Dedifferentiated amniotic fluid mesenchymal stem cell (primary cell): Measurements from ENCODE around the gene FAT1.
A peak's percentile ranks its signal among the peaks of the same experiment; 100 is the strongest.

ENCODE experiments used
- DNase-seq: peaks from one replicate; pipeline ENCODE4 v3.0.0-alpha.2; 2016; ENCODE audit errors: extremely low spot score

The FAT1 gene

DNA sequence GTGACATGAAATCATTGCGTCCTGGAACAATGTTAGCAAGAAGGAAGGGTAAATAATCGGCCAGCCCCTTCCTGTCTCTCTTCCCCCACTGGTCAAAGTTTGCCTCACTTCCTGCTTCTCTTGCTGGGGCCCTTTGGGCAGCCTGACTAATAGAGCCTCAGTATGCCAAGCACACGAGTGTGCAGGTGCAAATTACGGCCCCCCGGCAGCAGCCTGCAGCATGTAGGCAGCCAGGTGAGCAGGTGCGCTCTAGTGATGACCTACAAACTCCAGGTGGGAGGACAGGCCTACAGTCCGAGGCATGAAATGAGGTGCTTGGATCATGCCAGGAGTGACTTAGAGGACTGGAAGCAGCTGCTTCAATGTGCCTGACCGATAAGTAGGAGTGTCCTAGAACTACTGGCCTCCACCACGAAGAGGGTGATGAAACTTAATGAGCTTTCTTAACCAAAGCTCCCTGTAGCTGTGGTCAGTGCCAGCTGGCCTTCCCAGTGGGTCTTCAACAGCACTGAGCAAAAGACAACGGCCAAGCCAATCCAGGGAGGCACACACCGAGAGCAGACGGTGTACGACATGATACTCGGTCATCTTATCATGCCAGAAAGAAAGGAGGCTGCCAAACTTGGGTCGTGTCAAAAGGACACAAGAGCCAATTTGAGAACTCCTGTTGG lies 26.1 kb upstream of the FAT1 start:
- no peak for DNase-seq

DNA sequence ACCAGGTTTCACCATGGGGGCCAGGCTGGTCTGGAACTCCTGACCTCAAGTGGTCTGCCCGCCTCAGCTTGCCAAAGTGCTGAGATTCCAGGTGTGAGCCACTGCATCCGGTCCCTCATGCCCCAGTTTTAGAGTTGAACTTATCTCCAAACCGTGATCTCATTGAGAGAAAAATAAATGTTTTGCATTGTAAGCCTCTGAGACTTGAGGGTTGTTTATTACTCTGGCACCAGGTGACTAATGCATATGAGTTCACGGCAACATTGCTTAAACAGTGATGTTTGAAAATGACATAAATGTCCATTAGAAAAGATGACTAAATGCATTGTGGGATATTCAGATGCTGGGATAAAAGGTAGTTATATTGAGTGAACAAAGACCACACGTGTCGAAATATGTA lies 22.9 kb upstream of the FAT1 start:
- no peak for DNase-seq

DNA sequence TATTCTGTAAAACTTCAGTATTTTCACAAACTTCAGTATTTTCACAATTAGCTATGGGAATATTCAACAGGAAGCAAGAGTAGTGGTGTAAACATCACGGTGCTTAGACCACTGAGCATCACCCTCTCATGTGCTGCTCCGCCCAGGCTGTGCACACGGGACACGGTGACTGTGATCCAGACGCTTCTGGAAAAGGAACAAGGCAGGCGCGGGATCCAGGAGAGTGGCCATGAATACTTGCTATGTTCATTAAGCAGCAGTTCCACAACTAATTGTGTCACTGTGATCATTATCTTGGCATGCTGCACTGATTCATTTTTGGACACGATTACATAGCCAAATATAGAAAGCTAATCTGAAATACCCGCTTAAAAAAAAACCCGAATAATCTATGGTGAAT lies 19.6 kb upstream of the FAT1 start:
- DNase-seq, result no peak

DNA sequence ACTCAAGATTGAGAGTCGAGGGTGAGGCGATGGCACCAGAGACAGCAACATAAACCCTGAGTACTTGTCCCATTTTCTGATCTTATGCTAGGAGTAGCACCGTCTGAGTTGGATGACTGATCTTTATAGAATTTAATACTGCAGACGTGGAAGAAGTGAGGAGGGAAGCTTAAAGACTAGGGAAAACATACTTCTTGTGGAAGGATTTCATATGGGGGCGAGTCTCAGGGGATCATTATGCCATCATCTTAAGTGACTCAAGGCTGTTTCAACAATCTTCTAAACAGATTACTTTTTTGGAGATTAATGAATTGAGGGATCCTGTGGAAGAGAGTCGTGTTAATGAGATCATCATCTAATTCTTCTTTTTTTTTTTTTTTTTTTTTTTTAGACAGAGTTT lies 17.2 kb upstream of the FAT1 start:
- no peak for DNase-seq

DNA sequence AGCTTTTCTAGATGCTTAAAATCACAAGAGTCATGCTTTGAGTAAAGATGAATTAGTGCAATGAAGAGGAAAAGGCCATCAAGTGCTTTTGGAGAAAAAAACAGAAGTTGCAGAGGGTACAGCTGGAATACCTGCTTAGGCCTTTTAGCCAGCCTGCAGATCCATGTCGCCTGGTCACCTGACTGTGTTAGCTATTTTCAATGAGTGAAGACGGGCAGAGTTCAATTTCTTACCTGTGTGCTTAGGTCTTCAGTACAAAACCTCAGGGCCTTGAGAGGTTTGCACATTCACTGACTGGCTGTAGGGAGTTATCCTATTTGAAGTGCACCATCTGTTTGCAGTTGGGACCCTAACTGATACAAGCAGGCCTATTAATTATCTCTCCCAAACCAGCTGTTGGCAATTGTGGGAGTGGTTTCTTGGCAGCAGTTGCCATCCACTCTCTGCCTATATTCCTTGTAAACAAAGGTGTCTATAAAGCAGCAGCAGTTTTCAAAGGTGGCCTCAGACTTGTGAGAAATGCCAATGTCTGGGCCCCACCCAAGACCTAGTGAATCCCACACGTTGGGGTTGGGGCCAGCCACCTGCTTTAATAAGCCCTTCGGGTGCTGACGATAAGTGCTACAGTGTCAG lies 16.3 kb upstream of the FAT1 start:
- DNase-seq, result no peak

DNA sequence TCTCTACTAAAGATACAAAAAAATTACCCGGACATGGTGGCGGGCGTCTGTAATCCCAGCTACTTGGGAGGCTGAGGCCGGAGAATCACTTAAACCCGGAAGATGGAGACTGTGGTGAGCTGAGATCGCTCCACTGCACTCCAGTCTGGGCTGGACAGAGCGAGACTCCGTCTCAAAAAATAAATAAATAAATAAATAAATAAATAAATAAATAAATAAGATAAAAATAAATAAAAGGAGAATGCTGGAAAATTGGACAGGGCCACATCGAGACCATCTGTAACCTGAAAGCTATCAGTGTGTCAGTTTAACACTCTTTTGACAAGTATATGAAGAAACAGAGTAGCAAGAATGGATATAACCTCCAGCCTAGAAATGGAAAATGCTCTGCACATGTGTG lies 15.7 kb upstream of the FAT1 start:
- no peak for DNase-seq

DNA sequence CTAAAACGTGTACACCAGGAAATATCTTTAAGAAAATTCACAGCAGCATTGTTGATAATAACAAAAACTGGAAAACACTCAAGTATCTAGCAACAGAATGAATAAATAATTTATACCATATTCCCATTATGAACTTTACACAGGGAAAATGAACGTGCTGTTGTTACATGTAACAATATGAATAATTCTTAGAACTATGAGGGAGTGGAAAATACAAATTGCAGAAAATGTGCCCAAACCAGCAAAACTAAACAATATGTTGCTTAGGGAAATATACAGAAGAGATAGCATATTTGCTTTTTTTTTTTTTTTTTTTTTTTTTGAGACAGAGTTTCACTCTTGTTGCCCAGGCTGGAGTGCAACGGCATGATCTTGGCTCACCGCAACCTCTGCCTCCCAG lies 14.8 kb upstream of the FAT1 start:
- DNase-seq, result no peak

DNA sequence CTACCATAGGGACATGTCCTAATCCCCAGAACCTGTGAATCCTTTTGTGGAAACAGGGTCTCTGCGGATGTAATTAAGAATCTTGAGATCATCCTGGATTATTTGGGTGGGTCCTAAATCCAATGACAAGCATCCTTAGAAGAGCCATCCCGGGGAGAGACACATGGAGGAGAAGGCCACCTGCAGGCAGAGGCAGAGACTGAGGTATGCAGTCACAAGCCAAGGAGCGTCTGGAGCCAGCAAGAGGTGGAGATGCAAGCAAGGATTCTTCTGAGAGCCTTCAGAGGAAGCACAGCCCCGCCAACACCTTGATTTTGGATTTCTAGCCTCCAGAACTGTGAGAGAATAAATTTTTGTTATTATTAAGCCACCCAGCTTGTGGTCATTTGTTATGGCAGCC lies 13.8 kb upstream of the FAT1 start:
- DNase-seq, result no peak

DNA sequence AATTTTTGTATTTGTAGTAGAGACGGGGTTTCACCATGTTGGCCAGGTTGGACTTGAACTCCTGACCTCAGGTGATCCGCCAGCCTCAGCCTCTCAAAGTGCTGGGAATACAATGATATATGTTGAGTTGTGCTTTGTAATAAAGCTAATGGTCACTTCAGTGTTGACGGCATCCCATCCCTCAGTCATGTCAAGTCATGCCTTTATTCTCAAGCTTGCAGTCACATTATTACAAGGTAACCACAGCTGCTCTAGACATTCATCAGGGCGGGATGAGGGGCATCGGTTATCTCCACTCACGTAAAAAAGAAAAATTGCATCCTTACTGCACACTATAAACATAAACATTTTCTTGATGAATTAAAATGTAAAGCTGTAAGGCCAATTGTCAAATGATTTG lies 12.8 kb upstream of the FAT1 start:
- no peak for DNase-seq

DNA sequence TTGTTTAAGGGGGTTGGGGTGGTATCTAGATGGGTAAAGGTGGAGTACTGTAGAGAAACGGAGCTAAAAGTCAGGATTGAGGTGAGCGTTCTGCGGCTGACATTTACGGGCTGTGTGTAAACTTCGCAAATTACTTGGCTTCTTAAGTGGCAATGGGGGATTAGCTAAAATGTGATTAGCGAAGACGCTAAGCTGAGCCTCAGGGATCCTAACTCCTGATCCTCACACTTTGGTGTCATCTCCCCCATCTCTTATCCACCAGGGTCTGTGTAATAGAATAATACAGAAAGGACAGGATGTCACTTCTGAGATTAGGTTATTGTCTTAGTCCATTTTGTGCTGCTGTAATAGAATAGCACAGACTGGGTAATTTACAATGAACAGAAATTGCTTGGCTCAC lies 10.6 kb upstream of the FAT1 start:
- no peak for DNase-seq

DNA sequence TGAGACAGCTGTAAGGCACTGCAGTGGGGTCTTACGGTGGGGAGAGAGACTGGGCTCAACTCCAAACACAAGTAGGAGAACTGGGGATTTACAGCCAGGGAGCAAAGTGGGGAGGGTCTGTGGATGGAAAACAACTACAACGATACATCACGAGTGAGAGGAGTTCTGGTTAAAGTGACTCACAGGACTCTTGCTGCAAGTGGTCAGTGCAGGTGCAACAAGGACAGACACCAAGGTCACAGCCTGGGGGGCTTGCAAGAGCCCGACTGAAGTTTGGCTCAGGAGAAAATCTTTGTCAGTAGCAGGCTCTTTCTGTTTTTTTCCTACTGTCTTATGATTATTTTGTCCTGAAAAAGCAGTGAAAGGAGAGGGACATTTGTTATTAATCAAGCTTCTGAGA lies 10.1 kb upstream of the FAT1 start:
- no peak for DNase-seq

DNA sequence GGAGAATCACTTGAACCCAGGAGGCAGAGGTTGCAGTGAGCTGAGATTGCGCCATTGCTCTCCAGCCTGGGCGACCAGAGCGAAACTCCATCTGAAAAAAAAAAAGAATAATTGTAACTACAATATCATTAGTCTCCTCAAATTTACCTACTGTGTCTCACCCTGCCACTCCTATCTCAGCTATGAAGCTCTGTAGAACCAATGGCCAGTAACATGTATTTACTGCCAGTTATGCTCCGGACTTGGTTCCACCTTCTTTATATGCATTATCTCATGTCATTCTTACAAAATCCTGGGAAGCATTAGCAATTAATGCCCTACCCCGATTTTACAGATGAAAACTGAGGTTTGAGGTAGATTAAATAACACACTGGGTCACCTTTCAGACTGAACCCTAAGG lies 7.0 kb upstream of the FAT1 start:
- DNase-seq, result no peak

DNA sequence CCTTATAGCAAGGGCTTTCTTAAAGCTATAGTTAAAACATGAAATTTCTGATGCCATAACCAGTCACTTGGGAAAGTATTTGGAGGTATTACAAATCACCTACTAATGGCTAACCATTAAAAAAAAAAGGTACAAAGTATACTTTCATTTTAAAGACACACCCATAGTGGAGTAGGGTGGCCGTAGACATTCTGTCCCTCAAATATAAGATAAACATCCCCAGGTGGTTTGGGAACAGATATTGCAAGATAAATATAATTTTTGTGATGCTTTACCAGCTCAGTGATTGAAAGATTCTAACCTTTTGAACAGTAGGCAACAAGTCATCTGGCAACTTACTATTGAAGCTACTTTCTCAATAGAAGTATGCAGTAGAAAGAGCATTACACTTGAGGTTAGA lies 6.2 kb upstream of the FAT1 start:
- no peak for DNase-seq

DNA sequence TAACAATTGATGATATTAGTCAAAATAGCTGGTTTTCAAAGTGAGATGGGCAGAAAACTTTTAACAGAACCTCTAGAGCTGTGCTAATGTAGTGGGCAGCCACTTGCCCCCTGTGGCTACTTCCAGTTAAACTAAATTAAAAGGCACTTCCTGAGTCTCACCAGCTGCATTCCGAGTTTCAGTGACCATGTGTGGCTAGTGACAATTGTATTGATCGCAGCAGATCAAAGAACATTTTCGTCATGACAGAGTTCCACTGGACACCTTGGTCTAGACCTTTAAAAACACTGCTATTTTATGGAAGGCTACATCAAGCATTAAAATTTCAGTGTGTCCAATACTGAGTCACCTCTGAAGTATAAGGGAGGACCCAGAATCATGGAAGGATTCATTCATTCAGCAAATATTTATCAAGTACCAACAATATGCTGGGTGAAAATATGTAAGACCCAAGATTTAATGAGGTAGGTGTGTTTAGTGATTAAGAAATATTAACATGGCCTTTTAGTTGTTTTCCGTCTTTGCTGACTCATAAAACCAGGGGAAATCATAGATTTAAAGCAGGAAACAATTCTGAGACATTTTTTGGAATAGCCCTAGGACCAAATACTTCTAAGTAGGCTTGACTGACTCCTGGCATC lies 5.1 kb upstream of the FAT1 start:
- no peak for DNase-seq

DNA sequence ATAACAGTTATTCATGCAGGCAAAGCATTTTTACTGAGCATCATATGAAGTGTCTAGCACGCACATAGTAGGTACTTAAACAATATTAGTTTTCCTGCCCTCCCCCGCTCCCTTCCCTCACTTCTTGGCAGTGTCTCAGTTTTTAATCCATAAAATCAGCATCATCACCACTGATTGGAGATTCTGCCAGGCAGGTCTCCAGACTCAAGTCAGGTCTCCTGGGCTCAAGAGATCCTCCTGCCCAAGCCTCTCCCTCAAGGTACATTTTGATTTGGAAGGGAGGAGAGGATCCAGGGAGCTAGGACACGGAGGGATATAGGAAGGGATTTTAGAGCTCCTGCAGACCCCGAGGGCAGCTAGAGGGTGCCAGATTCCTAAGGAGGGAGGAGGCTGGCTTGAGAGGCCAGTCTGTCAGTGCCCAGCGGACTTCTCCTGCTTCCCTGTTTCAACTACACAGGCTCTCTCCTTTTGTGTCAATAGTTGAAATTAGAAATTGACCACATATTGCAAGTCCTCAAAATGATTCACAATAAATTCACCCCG lies 4.4 kb upstream of the FAT1 start:
- DNase-seq, result no peak

DNA sequence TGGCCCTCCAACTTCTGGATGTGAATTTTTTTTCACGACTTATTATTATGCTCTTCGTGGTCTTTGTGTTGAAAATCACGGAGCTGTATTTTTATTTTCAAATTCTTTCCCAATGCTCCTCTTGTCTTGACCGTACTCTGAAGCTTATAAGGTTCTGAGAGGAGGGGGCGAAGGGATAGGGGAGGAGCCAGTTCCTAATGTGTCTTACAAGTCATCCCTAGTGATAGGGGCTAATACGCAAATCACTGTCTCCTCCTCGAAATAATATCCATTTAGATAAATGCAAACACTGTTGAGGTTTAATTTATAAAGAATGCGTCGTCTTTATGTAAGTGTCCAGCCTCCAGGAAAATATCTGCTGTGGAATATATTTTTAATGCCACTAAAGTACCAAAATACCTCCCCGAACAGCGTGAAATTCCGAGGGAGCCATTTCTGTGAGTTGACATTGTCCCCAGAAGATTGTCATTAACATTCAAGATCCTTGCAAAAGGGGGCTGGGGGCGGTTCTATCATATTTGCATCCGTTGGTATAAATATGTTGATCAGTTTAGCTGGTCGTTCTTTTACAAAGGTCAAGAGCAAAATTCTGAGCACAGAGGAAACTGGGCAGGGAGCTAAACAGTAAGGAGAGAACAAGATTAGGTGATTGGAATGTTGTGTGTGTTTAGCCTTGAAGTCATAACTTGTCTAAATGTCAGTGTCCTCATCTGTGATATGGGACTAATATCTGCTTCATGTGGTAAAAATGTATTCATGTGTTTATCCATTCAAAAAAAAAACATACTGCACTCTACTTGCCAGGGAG lies 3.7 kb upstream of the FAT1 start:
- DNase-seq, result no peak

DNA sequence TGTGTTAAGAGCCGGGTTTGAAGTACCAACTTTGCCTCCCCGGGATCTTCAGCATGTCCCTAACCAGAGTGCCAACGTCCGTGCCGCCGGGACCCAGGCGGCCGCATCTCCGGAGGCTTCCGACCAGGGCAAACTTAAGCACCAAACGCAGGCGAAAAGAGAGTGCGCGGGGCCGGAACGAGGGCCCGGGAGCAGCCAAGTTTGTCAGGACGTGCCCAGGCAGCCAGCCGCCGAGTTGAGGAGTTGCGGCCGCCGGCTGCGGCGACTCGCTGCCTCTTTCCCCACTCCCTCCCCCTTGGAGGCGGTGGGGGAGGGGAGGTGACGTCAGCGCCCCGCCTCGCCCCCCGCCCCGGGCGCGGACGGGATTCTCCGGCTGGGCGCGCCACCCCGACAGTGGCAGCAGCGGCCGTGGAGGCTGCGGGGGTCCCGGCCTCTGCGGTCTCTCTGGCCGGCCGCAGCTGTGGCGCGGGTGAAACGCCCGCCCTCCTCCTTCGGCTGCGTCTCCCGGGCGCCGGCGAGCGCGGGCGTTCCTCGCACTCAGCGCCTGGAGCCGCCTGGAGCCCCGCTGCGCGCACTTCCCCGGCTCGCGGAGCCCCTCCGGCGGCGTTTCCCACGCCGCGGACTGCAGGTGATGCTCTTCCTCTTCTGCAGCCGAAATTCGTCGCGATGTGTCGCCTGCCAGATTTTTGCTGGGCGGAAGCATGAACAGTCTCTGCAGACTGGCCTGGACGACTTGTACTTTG lies 2.9 kb upstream of the FAT1 start:
- DNase-seq, result peak; percentile 47

DNA sequence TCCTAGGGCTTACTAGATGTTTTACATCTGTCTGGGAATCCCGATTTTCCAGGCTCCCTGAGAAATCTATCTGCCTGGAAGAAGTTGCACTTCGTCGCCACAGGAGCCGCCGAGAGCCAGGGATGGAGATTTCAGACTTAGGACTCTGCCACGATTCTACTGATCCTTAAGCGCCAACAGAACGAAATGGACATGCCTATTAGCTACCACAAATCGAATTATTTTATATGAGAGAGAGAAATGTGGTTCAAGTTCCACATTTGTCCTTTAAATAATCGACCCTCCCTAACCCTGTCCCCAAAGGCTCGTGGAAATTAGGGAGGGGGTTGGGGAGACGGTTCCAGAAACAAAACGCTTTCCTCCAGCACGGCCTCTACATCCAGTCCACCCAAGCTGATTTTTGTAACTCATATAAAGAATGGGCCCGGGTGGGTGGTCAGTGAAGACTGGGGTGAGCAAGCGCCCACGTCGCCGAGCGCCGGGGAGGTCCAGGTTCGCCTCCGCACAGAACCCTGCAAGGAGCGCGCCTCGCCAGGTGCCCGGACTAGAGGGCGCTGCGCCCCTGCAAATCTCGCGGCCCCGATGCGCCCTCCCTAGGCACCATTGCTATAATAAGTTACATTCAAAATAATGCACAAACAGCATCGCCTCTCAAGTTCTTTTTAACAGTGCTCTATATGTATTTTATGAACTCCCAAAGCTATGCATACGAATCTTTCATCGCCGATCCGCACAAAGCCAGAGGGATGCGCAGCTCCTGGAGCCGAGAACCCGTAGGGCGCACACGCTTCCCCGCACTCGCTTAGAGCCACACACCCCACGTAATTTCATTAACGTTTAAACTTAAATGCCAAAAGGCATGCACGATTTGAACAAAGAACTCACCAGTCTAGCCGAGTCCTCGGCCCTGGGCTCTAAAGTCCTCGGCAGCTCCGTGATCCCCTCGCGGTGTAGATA lies 2.1 kb upstream of the FAT1 start:
- peak; percentile 78 for DNase-seq

DNA sequence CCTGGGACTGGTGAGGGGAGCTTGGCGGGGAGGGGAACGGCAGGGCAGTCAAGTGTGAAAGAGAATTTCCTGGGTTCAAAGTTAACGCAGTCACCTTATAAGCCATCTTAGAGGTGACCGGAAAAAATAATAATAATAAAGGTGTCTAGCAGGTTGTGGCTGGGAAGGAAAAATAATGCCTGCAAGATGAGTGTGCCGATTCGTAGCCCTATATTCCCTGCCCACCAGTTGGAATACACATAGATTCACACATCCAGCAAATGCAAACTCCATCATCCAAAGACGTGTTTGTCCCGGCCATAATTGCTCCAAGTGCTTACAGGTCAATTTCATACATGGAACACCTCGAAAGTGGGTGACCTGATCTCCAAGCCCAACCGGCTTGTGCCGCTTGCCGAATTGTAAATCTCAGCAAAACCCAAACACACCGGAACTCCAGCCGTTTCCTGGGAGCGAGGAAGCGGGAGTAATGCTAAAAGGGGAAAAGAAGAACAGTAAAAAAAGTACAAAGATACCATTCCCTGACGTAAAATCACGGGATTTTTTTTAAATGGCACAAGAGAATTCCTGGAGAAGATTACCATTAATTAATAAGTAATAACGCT lies 1.3 kb upstream of the FAT1 start:
- no peak for DNase-seq
